ENCODE results near the gene UTS2. TPM values are rescaled to one million over a fixed set of nuclear protein-coding genes. Genes with fewer than 3 reads are reported as not detected.
A peak's percentile ranks its signal among the peaks of the same experiment; 100 is the strongest.

The UTS2 gene
- total and polyA plus RNA-seq, 3 experiments from 2014 or later = 0.27 to 10.0 TPM; not detected in 1

DNA sequence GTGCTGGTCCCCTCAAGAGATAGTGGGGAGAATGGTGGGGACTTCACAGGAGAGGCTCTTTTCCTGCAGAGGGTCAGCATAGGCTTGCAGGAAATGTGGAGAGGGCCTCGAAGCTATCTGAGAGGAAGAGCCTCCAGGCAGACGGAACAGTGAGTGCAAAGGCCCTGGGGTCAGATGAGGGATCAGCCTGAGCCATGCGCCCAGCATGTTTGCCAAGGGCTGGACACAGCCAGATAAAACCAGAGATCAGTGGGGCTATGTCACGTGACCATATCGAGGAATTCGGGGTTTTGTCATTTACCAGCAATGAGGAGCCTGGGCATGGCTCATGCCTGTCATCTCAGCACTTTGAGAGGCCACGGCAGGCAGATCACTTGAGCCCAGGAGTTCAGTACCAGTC is 6.5 kb upstream of the UTS2 start:
- H3K9me3 ChIP-seq (ENCODE audit: low read length) = no peaks in the 10 kb centered on the region
- no peak for DNase-seq
- peaks cover 1 to 2% of the 10 kb centered on the region in 2 donors for H3K27me3 Mint-ChIP-seq
- POLR2A ChIA-PET = no interaction called here
- H3K4me3 Mint-ChIP-seq = no peak overlapping the region
- no peaks in the 10 kb centered on the region for H3K9me3 Mint-ChIP-seq
- CTCF ChIA-PET = no interaction called here
- no peaks in the 10 kb centered on the region for H3K4me1 ChIP-seq (ENCODE audit: insufficient read depth, low read length)
- no peak overlapping the region for H3K27ac ChIP-seq (ENCODE audit: low read depth, low read length)
- no peaks in the 10 kb centered on the region for H3K27me3 ChIP-seq (ENCODE audit: insufficient read depth, low read length, poor library complexity, severe bottlenecking)
- peak overlapping the region in 2 of 8 donors; percentile 9 to 60 for H3K27ac Mint-ChIP-seq
- no peaks in the 10 kb centered on the region for H3K36me3 Mint-ChIP-seq
- peaks cover 0 to 6% (median 5%) of the 10 kb centered on the region in 3 donors for H3K4me1 Mint-ChIP-seq
- H3K36me3 ChIP-seq (ENCODE audit: insufficient read depth, low read length) = no peaks in the 10 kb centered on the region
- H3K4me3 ChIP-seq (ENCODE audit: low read length) = no peak overlapping the region

DNA sequence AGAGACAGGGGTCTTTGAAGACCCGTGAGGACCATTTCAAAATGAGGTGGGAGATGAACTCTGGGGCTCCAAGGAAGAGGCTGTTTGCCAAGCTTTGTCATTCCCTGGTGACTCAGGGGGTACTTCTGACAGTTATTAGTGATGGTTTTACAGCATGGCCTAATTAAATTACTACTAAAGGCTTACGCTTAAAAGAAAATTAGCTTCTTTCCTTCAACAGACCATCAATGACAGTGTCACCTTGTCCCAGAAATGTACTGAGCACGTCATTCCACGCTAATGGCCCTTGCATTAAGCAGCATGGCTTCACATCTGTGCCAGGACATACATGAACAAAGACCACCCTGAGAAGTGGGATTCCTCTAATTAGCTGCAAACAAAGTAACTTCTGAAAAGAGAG is 5.1 kb upstream of the UTS2 start:
- CTCF ChIA-PET = interaction anchor here (0.8 kb wide), 1 partner anchor 19 kb away, joined by 3 read pairs; no protein-coding TSS in a partner anchor
- peaks cover 0 to 6% (median 5%) of the 10 kb centered on the region in 3 donors for H3K4me1 Mint-ChIP-seq
- H3K27me3 Mint-ChIP-seq = peaks cover 1 to 4% of the 10 kb centered on the region in 2 donors

DNA sequence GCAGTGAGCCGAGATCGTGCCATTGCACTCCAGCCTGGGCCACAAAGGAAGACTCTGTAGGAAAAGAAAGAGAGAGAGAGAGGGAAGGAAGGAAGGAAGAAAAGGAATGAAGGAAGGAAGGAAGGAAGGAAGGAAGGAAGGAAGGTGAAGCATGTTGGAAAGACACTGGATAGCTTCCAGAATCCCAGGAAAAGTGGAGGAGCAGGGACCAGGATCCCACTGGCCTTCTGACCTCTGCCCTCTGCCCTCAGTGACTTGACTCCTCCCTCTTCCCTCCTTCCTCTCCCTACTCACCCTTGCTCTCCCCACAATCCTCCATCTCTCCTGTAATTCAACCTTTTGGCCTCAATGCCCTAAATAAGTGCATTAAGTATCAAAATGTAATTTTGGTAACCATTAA is 4.1 kb upstream of the UTS2 start:
- POLR2A ChIA-PET = no interaction called here

More for the DNA sequence above, 5.1 kb upstream of the UTS2 start:
- Mint-ChIP-seq H3K9me3 (no peaks in the 10 kb centered on the region), H3K27ac (no peak overlapping the region), H3K4me3 (no peak overlapping the region), H3K36me3 (no peaks in the 10 kb centered on the region)
- no peak overlapping the region for H3K27ac ChIP-seq (ENCODE audit: low read depth, low read length)
- H3K36me3 ChIP-seq (ENCODE audit: insufficient read depth, low read length) = no peaks in the 10 kb centered on the region
- POLR2A ChIA-PET = no interaction called here
- H3K9me3 ChIP-seq (ENCODE audit: low read length) = no peaks in the 10 kb centered on the region
- no peak for DNase-seq
- H3K4me3 ChIP-seq (ENCODE audit: low read length) = no peak overlapping the region
- no peaks in the 10 kb centered on the region for H3K27me3 ChIP-seq (ENCODE audit: insufficient read depth, low read length, poor library complexity, severe bottlenecking)
- H3K4me1 ChIP-seq (ENCODE audit: insufficient read depth, low read length) = no peaks in the 10 kb centered on the region

DNA sequence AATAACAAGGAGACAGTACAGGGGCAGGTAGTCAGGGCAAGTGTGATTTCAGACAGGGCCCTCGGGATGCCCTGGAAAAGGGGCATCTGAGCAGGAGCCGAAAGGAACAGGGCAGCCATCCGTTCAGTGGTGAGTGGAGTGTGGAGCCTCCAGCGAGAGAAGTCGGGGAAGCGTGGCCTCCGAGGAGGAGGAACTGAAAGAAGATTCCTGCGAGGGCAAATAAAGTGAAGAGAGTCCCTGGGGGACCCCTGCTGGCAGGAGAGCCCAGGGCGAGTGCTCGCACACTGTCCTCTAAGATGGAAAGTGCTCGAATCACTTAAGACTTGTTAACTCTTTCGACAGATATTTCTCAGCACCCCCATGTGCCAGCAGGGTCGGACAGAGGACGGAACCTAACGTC is 3.5 kb upstream of the UTS2 start:
- CTCF ChIA-PET = no interaction called here
- no peaks in the 10 kb centered on the region for H3K9me3 Mint-ChIP-seq
- no peak for DNase-seq
- Histone ChIP-seq H3K4me1 (ENCODE audit: insufficient read depth, low read length) (no peaks in the 10 kb centered on the region), H3K9me3 (ENCODE audit: low read length) (no peaks in the 10 kb centered on the region), H3K27me3 (ENCODE audit: insufficient read depth, low read length, poor library complexity, severe bottlenecking) (no peaks in the 10 kb centered on the region), H3K4me3 (ENCODE audit: low read length) (no peak overlapping the region), H3K36me3 (ENCODE audit: insufficient read depth, low read length) (no peaks in the 10 kb centered on the region), H3K27ac (ENCODE audit: low read depth, low read length) (no peak overlapping the region)
- H3K4me1 Mint-ChIP-seq = peaks cover 0 to 6% (median 5%) of the 10 kb centered on the region in 3 donors
- H3K4me3 Mint-ChIP-seq = peak overlapping the region in 1 of 7 donors; percentile 39
- H3K27ac Mint-ChIP-seq = peak overlapping the region in 2 of 8 donors; percentile 1 to 6
- POLR2A ChIA-PET = no interaction called here
- no peaks in the 10 kb centered on the region for H3K36me3 Mint-ChIP-seq
- H3K27me3 Mint-ChIP-seq = peaks cover 0 to 4% of the 10 kb centered on the region in 2 donors

More for the DNA sequence above, 4.1 kb upstream of the UTS2 start:
- no peak for DNase-seq
- peaks cover 1 to 4% of the 10 kb centered on the region in 2 donors for H3K27me3 Mint-ChIP-seq
- H3K9me3 Mint-ChIP-seq = no peaks in the 10 kb centered on the region
- peak overlapping the region in 1 of 8 donors; percentile 64 for H3K27ac Mint-ChIP-seq
- no peak overlapping the region for H3K4me3 Mint-ChIP-seq
- no peak overlapping the region for H3K27ac ChIP-seq (ENCODE audit: low read depth, low read length)
- CTCF ChIA-PET = no interaction called here
- H3K9me3 ChIP-seq (ENCODE audit: low read length) = no peaks in the 10 kb centered on the region
- H3K36me3 ChIP-seq (ENCODE audit: insufficient read depth, low read length) = no peaks in the 10 kb centered on the region
- peaks cover 0 to 6% (median 5%) of the 10 kb centered on the region in 3 donors for H3K4me1 Mint-ChIP-seq
- no peaks in the 10 kb centered on the region for H3K4me1 ChIP-seq (ENCODE audit: insufficient read depth, low read length)
- H3K36me3 Mint-ChIP-seq = no peaks in the 10 kb centered on the region
- H3K4me3 ChIP-seq (ENCODE audit: low read length) = no peak overlapping the region
- no peaks in the 10 kb centered on the region for H3K27me3 ChIP-seq (ENCODE audit: insufficient read depth, low read length, poor library complexity, severe bottlenecking)

DNA sequence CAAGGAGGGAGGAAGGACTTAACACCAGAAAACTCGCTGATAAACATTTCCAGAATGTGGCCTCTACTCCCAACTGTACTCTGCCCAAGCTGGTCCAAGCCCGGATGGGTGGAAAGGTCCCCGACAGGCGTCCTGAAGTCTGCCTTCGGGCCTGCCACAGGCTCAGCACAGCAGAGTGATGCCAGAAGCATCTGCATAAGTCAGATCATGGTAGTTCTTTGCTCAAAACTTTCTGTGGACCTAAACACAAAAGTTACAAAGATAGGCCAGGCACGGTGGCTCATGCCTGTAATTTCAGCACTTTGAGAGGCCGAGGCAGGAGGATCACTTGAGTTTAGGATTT is 790 bp upstream of the UTS2 start:
- ChIA-PET CTCF (no interaction called here), POLR2A (no interaction called here)
- peaks cover 2 to 4% of the 10 kb centered on the region in 2 donors for H3K27me3 Mint-ChIP-seq
- Histone ChIP-seq H3K27ac (ENCODE audit: low read depth, low read length) (no peak overlapping the region), H3K27me3 (ENCODE audit: insufficient read depth, low read length, poor library complexity, severe bottlenecking) (no peaks in the 10 kb centered on the region), H3K4me3 (ENCODE audit: low read length) (no peak overlapping the region), H3K4me1 (ENCODE audit: insufficient read depth, low read length) (no peaks in the 10 kb centered on the region), H3K9me3 (ENCODE audit: low read length) (no peaks in the 10 kb centered on the region), H3K36me3 (ENCODE audit: insufficient read depth, low read length) (no peaks in the 10 kb centered on the region)
- H3K4me1 Mint-ChIP-seq = peaks cover 0 to 6% (median 5%) of the 10 kb centered on the region in 3 donors
- no peaks in the 10 kb centered on the region for H3K9me3 Mint-ChIP-seq
- H3K27ac Mint-ChIP-seq = no peak overlapping the region
- DNase-seq = no peak
- no peak overlapping the region for H3K4me3 Mint-ChIP-seq
- no peaks in the 10 kb centered on the region for H3K36me3 Mint-ChIP-seq

DNA sequence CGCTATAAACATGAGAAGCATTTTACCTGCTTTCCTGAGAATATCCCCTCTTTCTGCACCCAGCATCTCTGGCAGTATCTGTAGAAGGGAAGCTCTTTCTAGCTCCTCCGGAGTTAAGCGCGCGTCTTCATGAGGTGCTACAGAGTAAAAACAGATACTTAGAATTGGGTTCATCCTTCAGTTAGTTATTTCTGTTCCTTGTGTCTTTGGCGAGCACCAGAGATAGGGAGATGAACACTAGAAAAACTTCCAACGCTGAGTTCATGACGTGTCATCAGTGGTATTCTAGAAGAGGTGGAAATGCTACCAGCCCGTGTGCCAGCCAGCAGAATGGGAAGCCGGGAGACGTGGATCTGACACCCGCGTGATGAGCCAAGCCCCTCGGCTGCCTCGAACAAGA is 2.1 kb downstream of the UTS2 start:
- Histone ChIP-seq H3K27me3 (ENCODE audit: insufficient read depth, low read length, poor library complexity, severe bottlenecking) (no peaks in the 10 kb centered on the region), H3K27ac (ENCODE audit: low read depth, low read length) (no peak overlapping the region), H3K36me3 (ENCODE audit: insufficient read depth, low read length) (no peaks in the 10 kb centered on the region), H3K4me3 (ENCODE audit: low read length) (no peak overlapping the region), H3K9me3 (ENCODE audit: low read length) (no peaks in the 10 kb centered on the region), H3K4me1 (ENCODE audit: insufficient read depth, low read length) (no peaks in the 10 kb centered on the region)
- no peaks in the 10 kb centered on the region for H3K9me3 Mint-ChIP-seq
- CTCF ChIA-PET = no interaction called here
- POLR2A ChIA-PET = no interaction called here
- H3K4me3 Mint-ChIP-seq = no peak overlapping the region
- H3K27ac Mint-ChIP-seq = no peak overlapping the region
- H3K4me1 Mint-ChIP-seq = no peaks in the 10 kb centered on the region
- H3K27me3 Mint-ChIP-seq = peaks cover 2 to 4% of the 10 kb centered on the region in 2 donors
- DNase-seq = no peak
- no peaks in the 10 kb centered on the region for H3K36me3 Mint-ChIP-seq

DNA sequence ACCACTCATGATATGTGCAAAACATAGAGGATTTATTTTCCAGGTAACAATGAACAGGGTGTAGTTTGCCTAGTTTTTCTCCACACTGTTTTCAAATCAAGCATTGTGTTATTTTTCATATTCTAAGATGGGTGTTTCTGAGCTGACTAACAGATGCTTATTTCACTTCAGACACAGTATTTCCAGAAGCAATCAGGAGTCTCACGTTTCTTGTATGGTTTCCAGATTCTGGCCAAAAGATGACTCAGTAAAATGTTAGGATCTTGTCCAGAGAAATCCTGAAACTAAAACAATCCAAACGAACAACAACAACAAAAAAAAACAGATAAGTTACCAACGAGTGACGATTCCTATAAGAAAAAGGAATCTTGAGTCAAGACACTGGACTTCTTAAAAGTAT is 5.3 kb downstream of the UTS2 start:
- no peaks in the 10 kb centered on the region for H3K9me3 Mint-ChIP-seq
- POLR2A ChIA-PET = no interaction called here
- H3K4me3 Mint-ChIP-seq = no peak overlapping the region
- H3K27me3 Mint-ChIP-seq = peaks cover 0 to 2% of the 10 kb centered on the region in 2 donors
- no peak overlapping the region for H3K4me3 ChIP-seq (ENCODE audit: low read length)
- no peaks in the 10 kb centered on the region for H3K36me3 ChIP-seq (ENCODE audit: insufficient read depth, low read length)
- peaks cover 3 to 7% (median 3%) of the 10 kb centered on the region in 3 donors for H3K4me1 Mint-ChIP-seq
- DNase-seq = no peak
- no peak overlapping the region for H3K27ac ChIP-seq (ENCODE audit: low read depth, low read length)
- CTCF ChIA-PET = no interaction called here
- H3K4me1 ChIP-seq (ENCODE audit: insufficient read depth, low read length) = no peaks in the 10 kb centered on the region
- H3K36me3 Mint-ChIP-seq = peaks cover 0 to 15% (median 2%) of the 10 kb centered on the region in 3 donors
- H3K27me3 ChIP-seq (ENCODE audit: insufficient read depth, low read length, poor library complexity, severe bottlenecking) = no peaks in the 10 kb centered on the region
- no peaks in the 10 kb centered on the region for H3K9me3 ChIP-seq (ENCODE audit: low read length)
- no peak overlapping the region for H3K27ac Mint-ChIP-seq

DNA sequence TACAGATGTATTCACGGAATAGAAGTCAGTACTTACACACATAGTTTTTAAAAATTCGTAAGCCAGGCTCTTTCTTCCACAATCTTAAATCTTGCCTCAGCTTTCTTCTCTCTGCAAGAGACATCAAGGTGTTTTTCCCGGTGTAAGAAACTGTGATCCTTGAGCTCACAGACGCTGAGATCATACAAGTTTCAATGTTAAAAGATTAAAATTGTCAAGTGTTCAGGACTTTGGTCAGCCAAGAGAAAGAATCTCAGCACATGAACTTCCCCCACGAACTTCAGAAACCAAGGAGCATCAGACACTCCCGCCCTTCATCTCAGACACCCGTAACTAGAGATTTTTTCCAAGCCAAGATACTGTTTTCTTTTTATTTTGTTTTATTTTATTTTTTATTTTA is 6.2 kb downstream of the UTS2 start:
- Mint-ChIP-seq H3K27me3 (peaks cover 0 to 2% of the 10 kb centered on the region in 2 donors), H3K4me3 (no peak overlapping the region), H3K4me1 (peaks cover 4 to 14% (median 5%) of the 10 kb centered on the region in 3 donors), H3K27ac (no peak overlapping the region), H3K36me3 (peaks cover 0 to 18% (median 2%) of the 10 kb centered on the region in 3 donors), H3K9me3 (no peaks in the 10 kb centered on the region)
- POLR2A ChIA-PET = no interaction called here
- no peak for DNase-seq
- H3K4me3 ChIP-seq (ENCODE audit: low read length) = no peak overlapping the region
- H3K27ac ChIP-seq (ENCODE audit: low read depth, low read length) = no peak overlapping the region
- no peaks in the 10 kb centered on the region for H3K9me3 ChIP-seq (ENCODE audit: low read length)
- no peaks in the 10 kb centered on the region for H3K36me3 ChIP-seq (ENCODE audit: insufficient read depth, low read length)
- H3K27me3 ChIP-seq (ENCODE audit: insufficient read depth, low read length, poor library complexity, severe bottlenecking) = no peaks in the 10 kb centered on the region
- CTCF ChIA-PET = no interaction called here
- H3K4me1 ChIP-seq (ENCODE audit: insufficient read depth, low read length) = no peaks in the 10 kb centered on the region

DNA sequence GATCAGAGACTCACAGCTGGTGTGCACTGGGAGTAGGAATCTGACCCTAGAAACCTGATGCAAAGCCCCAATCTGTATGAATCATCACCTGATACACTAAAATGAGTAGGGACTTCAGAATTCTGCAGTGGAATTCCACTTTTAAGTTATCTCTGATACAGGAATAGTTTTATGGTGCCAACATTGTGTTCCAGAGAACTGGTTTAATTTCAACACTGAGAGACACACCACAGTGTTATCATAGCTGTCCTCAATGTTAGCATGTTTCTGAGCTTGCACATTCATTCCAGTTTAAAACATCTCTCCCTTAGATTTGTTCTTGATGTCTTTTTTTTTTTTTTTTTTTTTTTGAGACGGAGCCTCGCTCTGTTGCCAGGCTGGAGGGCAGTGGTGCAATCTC is 7.1 kb downstream of the UTS2 start:
- ChIA-PET CTCF (no interaction called here), POLR2A (no interaction called here)
- Mint-ChIP-seq H3K27ac (no peak overlapping the region), H3K36me3 (peaks cover 2 to 25% (median 7%) of the 10 kb centered on the region in 3 donors), H3K4me3 (no peak overlapping the region), H3K27me3 (peaks cover 0 to 2% of the 10 kb centered on the region in 2 donors), H3K9me3 (no peaks in the 10 kb centered on the region), H3K4me1 (peaks cover 4 to 16% (median 5%) of the 10 kb centered on the region in 3 donors)
- H3K27me3 ChIP-seq (ENCODE audit: insufficient read depth, low read length, poor library complexity, severe bottlenecking) = no peaks in the 10 kb centered on the region
- no peak overlapping the region for H3K27ac ChIP-seq (ENCODE audit: low read depth, low read length)
- H3K36me3 ChIP-seq (ENCODE audit: insufficient read depth, low read length) = no peaks in the 10 kb centered on the region
- no peaks in the 10 kb centered on the region for H3K4me1 ChIP-seq (ENCODE audit: insufficient read depth, low read length)
- no peak for DNase-seq
- no peaks in the 10 kb centered on the region for H3K9me3 ChIP-seq (ENCODE audit: low read length)
- no peak overlapping the region for H3K4me3 ChIP-seq (ENCODE audit: low read length)

All from CD8-positive, alpha-beta memory T cell (primary cell).